HL-60/S4 treated with retinoic acid at 250 ng/mL for 4 days and 3 days (cell line): ENCODE measurements around the gene AHNAK2.

ENCODE experiments used
- in situ Hi-C: fragments of 300-500 bp; cut with MboI; formaldehyde crosslinking; loops from 2 replicates; pipeline ENCODE4 v1.7.0; 2022; ENCODE audit warnings: low sequenced_read_pairs

The AHNAK2 gene

GRCh38 chr14:104973385-104974145, 4.6 kb downstream of the AHNAK2 start:
- in situ Hi-C loops: no loop called here

- in situ Hi-C loops: no loop called here
These were observed 5.1 kb downstream of the AHNAK2 start for GRCh38 chr14:104973135-104973384.

- in situ Hi-C loops: no loop called here
These were observed 5.7 kb downstream of the AHNAK2 start for GRCh38 chr14:104972301-104973134.

- in situ Hi-C loops: no loop called here
These were observed 6.5 kb downstream of the AHNAK2 start for GRCh38 chr14:104971447-104972240.

GRCh38 chr14:104970231-104971068, 7.7 kb downstream of the AHNAK2 start:
- in situ Hi-C loops: no loop called here

- in situ Hi-C loops: no loop called here
These were observed 8.4 kb downstream of the AHNAK2 start for GRCh38 chr14:104969741-104970230.

GRCh38 chr14:104968541-104969401, 9.4 kb downstream of the AHNAK2 start:
- in situ Hi-C loops: no loop called here

- in situ Hi-C loops: no loop called here
These were observed 10.0 kb downstream of the AHNAK2 start for GRCh38 chr14:104968153-104968527.

GRCh38 chr14:104967386-104968152, 10.6 kb downstream of the AHNAK2 start:
- in situ Hi-C loops: no loop called here

- in situ Hi-C loops: no loop called here
These were observed 11.2 kb downstream of the AHNAK2 start for GRCh38 chr14:104966981-104967385.

GRCh38 chr14:104966261-104966865, 11.8 kb downstream of the AHNAK2 start:
- in situ Hi-C loops: no loop called here

GRCh38 chr14:104965561-104966231, 12.5 kb downstream of the AHNAK2 start:
- in situ Hi-C loops: no loop called here

- in situ Hi-C loops: no loop called here
These were observed 13.6 kb downstream of the AHNAK2 start for GRCh38 chr14:104964546-104964945.

- in situ Hi-C loops: no loop called here
These were observed 20.7 kb downstream of the AHNAK2 start for GRCh38 chr14:104957146-104958113.

- in situ Hi-C loops: no loop called here
These were observed 21.8 kb downstream of the AHNAK2 start for GRCh38 chr14:104956290-104956890.

GRCh38 chr14:104955396-104955770, 22.8 kb downstream of the AHNAK2 start:
- in situ Hi-C loops: no loop called here
